H9 (cell line): Measurements from ENCODE around the gene LARGE1. TPM values are rescaled to one million over a fixed set of nuclear protein-coding genes. Genes with fewer than 3 reads are reported as not detected.

Experiments used
- DNase-seq: peaks from one replicate; pipeline ENCODE4 v3.0.0-alpha.2; 2017
- H2AFZ ChIP-seq: one replicate; pipeline ENCODE4 v1.6.1; 2013; ENCODE audit warnings: mild to moderate bottlenecking, low read length, control low read depth, moderate library complexity
- H2AK5ac ChIP-seq: 2 replicates; pipeline ENCODE4 v1.6.1; 2013; ENCODE audit warnings: low read length, control low read depth, mixed read lengths; ENCODE audit not compliant: insufficient read length
- H2BK120ac ChIP-seq: one replicate; pipeline ENCODE4 v1.6.1; 2013; ENCODE audit warnings: low read depth, mild to moderate bottlenecking, low read length, control low read depth, inconsistent platforms; ENCODE audit not compliant: poor library complexity, severe bottlenecking
- H2BK12ac ChIP-seq: 2 replicates; pipeline ENCODE4 v1.6.1; 2013; ENCODE audit warnings: low read length, control low read depth, mixed read lengths, low read depth; ENCODE audit not compliant: insufficient read length
- H2BK15ac ChIP-seq: 2 replicates; pipeline ENCODE4 v1.6.1; 2013; ENCODE audit warnings: low read depth, low read length, control low read depth
- H2BK20ac ChIP-seq: one replicate; pipeline ENCODE4 v1.6.1; 2013; ENCODE audit warnings: low read depth, mild to moderate bottlenecking, low read length, control low read depth, inconsistent platforms; ENCODE audit not compliant: poor library complexity, severe bottlenecking
- H2BK5ac ChIP-seq: 2 replicates; pipeline ENCODE4 v1.6.1; 2013; ENCODE audit warnings: low read length, control low read depth, mixed read lengths; ENCODE audit not compliant: insufficient read length
- H3K14ac ChIP-seq: 2 replicates; pipeline ENCODE4 v1.6.1; 2013; ENCODE audit warnings: low read length, control low read depth; ENCODE audit not compliant: insufficient read depth
- H3K18ac ChIP-seq: 2 replicates; pipeline ENCODE4 v1.6.1; 2013; ENCODE audit warnings: low read depth, mild to moderate bottlenecking, mixed read lengths, low read length, control low read depth; ENCODE audit not compliant: insufficient read length
- H3K23ac ChIP-seq: 2 replicates; pipeline ENCODE4 v1.6.1; 2013; ENCODE audit warnings: low read length, control low read depth, mixed read lengths, low read depth; ENCODE audit not compliant: insufficient read length
- H3K23me2 ChIP-seq: 2 replicates; pipeline ENCODE4 v1.6.1; 2013; ENCODE audit warnings: low read depth, mild to moderate bottlenecking, mixed read lengths, low read length, control low read depth; ENCODE audit not compliant: insufficient read length, poor library complexity, severe bottlenecking
- H3K27ac ChIP-seq: 2 replicates; pipeline ENCODE4 v1.5.1; 2013; ENCODE audit warnings: low read length, control low read depth, mixed read lengths, low read depth; ENCODE audit not compliant: insufficient read length
- H3K27me3 ChIP-seq: 2 replicates; pipeline ENCODE4 v1.6.1; 2013; ENCODE audit warnings: low read length, control low read depth, inconsistent platforms; ENCODE audit not compliant: insufficient read depth
- H3K4ac ChIP-seq: 2 replicates; pipeline ENCODE4 v1.6.1; 2013; ENCODE audit warnings: low read depth, mild to moderate bottlenecking, control low read depth, inconsistent platforms, low read length, moderate library complexity
- H3K4me1 ChIP-seq: 2 replicates; pipeline ENCODE4 v1.6.1; 2013; ENCODE audit warnings: low read length, control low read depth, inconsistent platforms; ENCODE audit not compliant: insufficient read depth
- H3K4me2 ChIP-seq: 2 replicates; pipeline ENCODE4 v1.6.1; 2013; ENCODE audit warnings: low read length, control low read depth, mixed read lengths; ENCODE audit not compliant: insufficient read length, insufficient read depth
- H3K56ac ChIP-seq: 2 replicates; pipeline ENCODE4 v1.6.1; 2013; ENCODE audit warnings: low read depth, mild to moderate bottlenecking, mixed read lengths, low read length, control low read depth; ENCODE audit not compliant: insufficient read length
- H3K79me1 ChIP-seq: 2 replicates; pipeline ENCODE4 v1.6.1; 2013; ENCODE audit warnings: low read depth, mild to moderate bottlenecking, moderate library complexity, low read length, control low read depth, inconsistent platforms; ENCODE audit not compliant: insufficient read depth, poor library complexity, severe bottlenecking
- H3K79me2 ChIP-seq: 2 replicates; pipeline ENCODE4 v1.6.1; 2013; ENCODE audit warnings: low read length, control low read depth, inconsistent platforms; ENCODE audit not compliant: insufficient read depth
- H3K9ac ChIP-seq: 2 replicates; pipeline ENCODE4 v1.6.1; 2013; ENCODE audit warnings: low read length, control low read depth, mixed read lengths; ENCODE audit not compliant: insufficient read length; ENCODE audit errors: extremely low read depth
- H3K9me3 ChIP-seq: one replicate; pipeline ENCODE4 v1.6.1; 2013; ENCODE audit warnings: low read depth, low read length, inconsistent platforms; ENCODE audit not compliant: control insufficient read depth
- H3T11ph ChIP-seq: one replicate; pipeline ENCODE4 v1.6.1; 2013; ENCODE audit warnings: mild to moderate bottlenecking, low read length, control low read depth, inconsistent platforms
- H4K20me1 ChIP-seq: one replicate; pipeline ENCODE4 v1.6.1; 2013; ENCODE audit not compliant: control insufficient read depth, insufficient read length, insufficient read depth
- H4K5ac ChIP-seq: 2 replicates; pipeline ENCODE4 v1.6.1; 2013; ENCODE audit warnings: low read depth, mild to moderate bottlenecking, mixed read lengths, low read length, control low read depth; ENCODE audit not compliant: insufficient read length
- H4K8ac ChIP-seq: replicated peaks from 2 replicates; pipeline ENCODE4 v1.6.1; 2013; ENCODE audit warnings: low read length, control low read depth, mixed read lengths, low read depth; ENCODE audit not compliant: insufficient read length
- H4K91ac ChIP-seq: 2 replicates; pipeline ENCODE4 v1.6.1; 2013; ENCODE audit warnings: low read depth, mild to moderate bottlenecking, moderate library complexity, mixed read lengths, low read length, control low read depth; ENCODE audit not compliant: insufficient read length
- H3K27ac Mint-ChIP-seq, 3 experiments: 2 replicates in 2 of 3; 3 replicates in 1 of 3; pipeline ENCODE4 v1.8.0; 2020 to 2021; ENCODE audit warnings: mixed read lengths in 3 of 3, mild to moderate bottlenecking in 1 of 3, moderate library complexity in 1 of 3
- H3K27me3 Mint-ChIP-seq: 2 replicates; pipeline ENCODE4 v1.8.0; 2021; ENCODE audit warnings: low read depth, mild to moderate bottlenecking, moderate library complexity, mixed read lengths
- H3K36me3 Mint-ChIP-seq, 3 experiments: 2 replicates in 2 of 3; 3 replicates in 1 of 3; pipeline ENCODE4 v1.8.0; 2020 to 2021; ENCODE audit warnings: low read depth in 3 of 3, mixed read lengths in 3 of 3; ENCODE audit not compliant: insufficient read depth in 1 of 3
- H3K4me1 Mint-ChIP-seq, 2 experiments: 2 replicates each; pipeline ENCODE4 v1.8.0; 2020; ENCODE audit warnings: mixed read lengths in 2 of 2
- H3K4me3 Mint-ChIP-seq, 2 experiments: 2 replicates in 1 of 2; 3 replicates in 1 of 2; pipeline ENCODE4 v1.8.0; 2020 to 2021; ENCODE audit warnings: mild to moderate bottlenecking in 2 of 2, mixed read lengths in 2 of 2, moderate library complexity in 1 of 2
- H3K9me3 Mint-ChIP-seq, 2 experiments: 2 replicates in 1 of 2; 3 replicates in 1 of 2; pipeline ENCODE4 v1.8.0; 2020; ENCODE audit warnings: mild to moderate bottlenecking in 2 of 2, mixed read lengths in 2 of 2, moderate library complexity in 1 of 2
- CTCF ChIP-seq: fragments of 200-600 bp; sonication (generic); conservative IDR thresholded peaks from 3 replicates; pipeline ENCODE4 v1.8.0; 2021; ENCODE audit warnings: antibody characterized with exemption, mild to moderate bottlenecking
- WGBS: extraction: QIAGEN DNeasy Blood & Tissue Kit; methylation state at CpG from one replicate; pipeline ENCODE4 v1.1.7; 2013; ENCODE audit warnings: missing lambda C conversion rate, low lambda C conversion rate, mixed read lengths; ENCODE audit not compliant: insufficient read length; ENCODE audit errors: extremely low coverage; 5-methylcytosine and 5-hydroxymethylcytosine counted together
- total RNA-seq: library from RNA; stranded (reverse); gene quantifications from 2 replicates; pipeline ENCODE4 v1.2.1, GENCODE V29; 2021

The LARGE1 gene
- total RNA-seq, 1 experiment from 2014 or later: 43.5 TPM

GRCh38 chr22:33415401-33415800 lies 504.9 kb downstream of the LARGE1 start:
- Histone ChIP-seq H3K56ac (no peak overlapping the region), H3K9me3 (no peaks in the 10 kb centered on the region), H4K5ac (no peak overlapping the region), H3K23ac (no peak overlapping the region), H3K27me3 (no peaks in the 10 kb centered on the region), H4K91ac (no peak overlapping the region), H4K8ac (no peak overlapping the region), H3K18ac (no peak overlapping the region), H3K9ac (no peak overlapping the region), H3T11ph (no peak overlapping the region), H4K20me1 (no peaks in the 10 kb centered on the region), H3K79me2 (no peaks in the 10 kb centered on the region), H3K23me2 (no peaks in the 10 kb centered on the region), H2AFZ (no peak overlapping the region), H3K27ac (no peak overlapping the region), H3K14ac (no peak overlapping the region), H2BK5ac (no peak overlapping the region), H3K79me1 (no peaks in the 10 kb centered on the region), H3K4me1 (no peaks in the 10 kb centered on the region), H2AK5ac (no peak overlapping the region), H2BK12ac (no peak overlapping the region), H3K4me2 (no peak overlapping the region), H2BK120ac (no peak overlapping the region), H2BK20ac (no peak overlapping the region), H3K4ac (no peak overlapping the region), H2BK15ac (no peak overlapping the region; the same call in 1 of the 2 replicates)
- Mint-ChIP-seq H3K36me3 (peaks cover 4 to 6% (median 6%) of the 10 kb centered on the region in 3 experiments; a peak in 5 of 7 replicates), H3K27me3 (peaks cover 1% of the 10 kb centered on the region; the same call in 1 of the 2 replicates), H3K9me3 (no peaks in the 10 kb centered on the region; a peak in 1 of 5 replicates), H3K4me1 (peaks cover 2 to 5% of the 10 kb centered on the region in 2 experiments; a peak in 1 of 4 replicates), H3K4me3 (no peak overlapping the region), H3K27ac (no peak overlapping the region; a peak in 1 of 7 replicates)
- DNase-seq: no peak
- TF ChIP-seq CTCF: no peak
- WGBS: no CpG with 5 or more reads among the region's 3 CpGs
